ENCODE data around the gene WDR4. TPM values are rescaled to one million over a fixed set of nuclear protein-coding genes. Genes with fewer than 3 reads are reported as not detected.
A peak's percentile ranks its signal among the peaks of the same experiment; 100 is the strongest.

Gene WDR4, protein sequence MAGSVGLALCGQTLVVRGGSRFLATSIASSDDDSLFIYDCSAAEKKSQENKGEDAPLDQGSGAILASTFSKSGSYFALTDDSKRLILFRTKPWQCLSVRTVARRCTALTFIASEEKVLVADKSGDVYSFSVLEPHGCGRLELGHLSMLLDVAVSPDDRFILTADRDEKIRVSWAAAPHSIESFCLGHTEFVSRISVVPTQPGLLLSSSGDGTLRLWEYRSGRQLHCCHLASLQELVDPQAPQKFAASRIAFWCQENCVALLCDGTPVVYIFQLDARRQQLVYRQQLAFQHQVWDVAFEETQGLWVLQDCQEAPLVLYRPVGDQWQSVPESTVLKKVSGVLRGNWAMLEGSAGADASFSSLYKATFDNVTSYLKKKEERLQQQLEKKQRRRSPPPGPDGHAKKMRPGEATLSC
- total RNA-seq (2014; rRNA removed; shearing (Covaris generic)) (50.2 TPM in 2 replicates), polyA plus RNA-seq (2016; fragmentation: Nextera tagmentation; extraction: Ambion mirVana) (20.3 and 22.5 TPM in 2 replicates)
- long read RNA-seq, transcript WDR4-201 (12 exons, 1,471 nt): major isoform, 12 of 29 reads
- long read RNA-seq, transcript WDR4-202 (11 exons, 2,122 nt): minor isoform, 5 of 29 reads
- long read RNA-seq, partial matches to known transcripts: 1 of 29 reads
- long read RNA-seq, other reads (novel, unspliced or antisense): 11 of 29 reads

DNA sequence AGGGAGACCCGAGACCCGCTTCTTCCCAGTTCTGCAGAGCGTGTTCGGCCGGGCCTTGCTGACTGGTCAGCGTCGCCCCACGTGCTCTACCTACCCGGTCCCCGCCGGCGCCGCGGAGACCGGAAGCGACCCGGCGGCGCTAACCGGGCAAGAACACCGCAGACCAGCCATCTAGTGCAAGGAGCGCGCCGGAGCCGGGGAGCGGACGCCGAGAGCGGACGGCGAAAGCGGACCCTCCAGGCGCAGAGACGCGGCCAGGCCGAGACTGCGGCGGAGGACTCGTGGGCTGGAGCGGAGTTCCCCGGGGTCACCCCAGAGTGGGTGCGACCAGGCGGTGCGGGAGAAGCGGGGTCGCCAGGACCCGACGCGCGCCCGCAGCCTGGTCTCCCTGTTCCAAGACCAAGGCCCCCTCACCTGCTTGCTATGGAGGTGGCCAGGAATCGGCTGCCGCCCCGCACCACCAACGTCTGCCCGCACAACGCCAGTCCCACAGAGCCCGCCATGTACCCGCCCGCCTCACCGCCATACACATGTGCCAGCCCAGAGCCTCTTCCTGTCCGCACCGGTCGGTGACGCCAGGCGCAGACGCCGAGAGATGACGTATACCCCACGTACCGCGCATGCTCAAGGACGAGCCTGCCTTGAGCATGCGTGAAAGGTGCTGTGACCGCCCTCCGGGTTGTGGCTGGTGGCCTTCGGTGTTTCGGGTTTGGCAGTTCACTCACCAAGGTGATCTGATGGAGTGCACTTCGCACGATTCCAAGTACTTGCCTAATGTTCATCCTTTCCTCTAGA lies at the start of gene WDR4:
Gene WDR4, minus strand, starts transcription at position 547 of the 795 bp plus-strand sequence. Its CDS starts 44 bp downstream, at position 503.
- Histone ChIP-seq H3K27me3 (ENCODE audit: insufficient read depth) (no peaks in the 10 kb centered on the region), H4K20me1 (replicated peaks; ENCODE audit: insufficient read depth) (peaks cover 16% of the 10 kb centered on the region), H2AFZ (no peak within 1 kb of the TSS; the same call in 1 of the 2 replicates), H3K4me1 (ENCODE audit: insufficient read depth) (peaks cover 13% of the 10 kb centered on the region), H3K4me2 (peak within 1 kb of the TSS; percentile 90), H3K27ac (ENCODE audit: low read depth) (peak within 1 kb of the TSS; percentile 94), H3K9me2 (ENCODE audit: insufficient read depth) (no peaks in the 10 kb centered on the region), H3K36me3 (ENCODE audit: insufficient read depth) (peaks cover 19% of the 10 kb centered on the region), H3K79me2 (replicated peaks; ENCODE audit: insufficient read depth) (peaks cover 58% of the 10 kb centered on the region), H3F3A (replicated peaks; ENCODE audit: low read depth) (peaks cover 25% of the 10 kb centered on the region), H3K4me3 (peak within 1 kb of the TSS; percentile 89)
- peaks cover 50% of the 10 kb centered on the region for H3K36me3 Mint-ChIP-seq (ENCODE audit: low read depth)
- ATAC-seq: peak; percentile 95
- TF ChIP-seq EZH2 (IDR thresholded peaks at IDR 0.05; ENCODE audit: low read depth, unreplicated experiment) (no peak), NANOG (IDR thresholded peaks at IDR 0.05; ENCODE audit: borderline replicate concordance) (no peak), STAT1 (IDR thresholded peaks at IDR 0.05; ENCODE audit: unreplicated experiment) (no peak), CREB1 (CRISPR knock-in tag; IDR thresholded peaks at IDR 0.05; ENCODE audit: low read depth) (peak; percentile 99), JUNB (IDR thresholded peaks at IDR 0.05; ENCODE audit: unreplicated experiment) (no peak), EZH2phosphoT487 (IDR thresholded peaks at IDR 0.05; ENCODE audit: unreplicated experiment) (no peak), POLR2AphosphoS5 (IDR thresholded peaks at IDR 0.05; ENCODE audit: low read depth) (peak; percentile 95), ZNF114 (CRISPR knock-in tag; IDR thresholded peaks at IDR 0.05) (no peak)
- TF ChIP-seq, protein P1, sequence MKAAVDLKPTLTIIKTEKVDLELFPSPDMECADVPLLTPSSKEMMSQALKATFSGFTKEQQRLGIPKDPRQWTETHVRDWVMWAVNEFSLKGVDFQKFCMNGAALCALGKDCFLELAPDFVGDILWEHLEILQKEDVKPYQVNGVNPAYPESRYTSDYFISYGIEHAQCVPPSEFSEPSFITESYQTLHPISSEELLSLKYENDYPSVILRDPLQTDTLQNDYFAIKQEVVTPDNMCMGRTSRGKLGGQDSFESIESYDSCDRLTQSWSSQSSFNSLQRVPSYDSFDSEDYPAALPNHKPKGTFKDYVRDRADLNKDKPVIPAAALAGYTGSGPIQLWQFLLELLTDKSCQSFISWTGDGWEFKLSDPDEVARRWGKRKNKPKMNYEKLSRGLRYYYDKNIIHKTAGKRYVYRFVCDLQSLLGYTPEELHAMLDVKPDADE (IDR thresholded peaks at IDR 0.05): peak; percentile 78; the same call in 1 of the 2 replicates
- TF ChIP-seq, protein P2, sequence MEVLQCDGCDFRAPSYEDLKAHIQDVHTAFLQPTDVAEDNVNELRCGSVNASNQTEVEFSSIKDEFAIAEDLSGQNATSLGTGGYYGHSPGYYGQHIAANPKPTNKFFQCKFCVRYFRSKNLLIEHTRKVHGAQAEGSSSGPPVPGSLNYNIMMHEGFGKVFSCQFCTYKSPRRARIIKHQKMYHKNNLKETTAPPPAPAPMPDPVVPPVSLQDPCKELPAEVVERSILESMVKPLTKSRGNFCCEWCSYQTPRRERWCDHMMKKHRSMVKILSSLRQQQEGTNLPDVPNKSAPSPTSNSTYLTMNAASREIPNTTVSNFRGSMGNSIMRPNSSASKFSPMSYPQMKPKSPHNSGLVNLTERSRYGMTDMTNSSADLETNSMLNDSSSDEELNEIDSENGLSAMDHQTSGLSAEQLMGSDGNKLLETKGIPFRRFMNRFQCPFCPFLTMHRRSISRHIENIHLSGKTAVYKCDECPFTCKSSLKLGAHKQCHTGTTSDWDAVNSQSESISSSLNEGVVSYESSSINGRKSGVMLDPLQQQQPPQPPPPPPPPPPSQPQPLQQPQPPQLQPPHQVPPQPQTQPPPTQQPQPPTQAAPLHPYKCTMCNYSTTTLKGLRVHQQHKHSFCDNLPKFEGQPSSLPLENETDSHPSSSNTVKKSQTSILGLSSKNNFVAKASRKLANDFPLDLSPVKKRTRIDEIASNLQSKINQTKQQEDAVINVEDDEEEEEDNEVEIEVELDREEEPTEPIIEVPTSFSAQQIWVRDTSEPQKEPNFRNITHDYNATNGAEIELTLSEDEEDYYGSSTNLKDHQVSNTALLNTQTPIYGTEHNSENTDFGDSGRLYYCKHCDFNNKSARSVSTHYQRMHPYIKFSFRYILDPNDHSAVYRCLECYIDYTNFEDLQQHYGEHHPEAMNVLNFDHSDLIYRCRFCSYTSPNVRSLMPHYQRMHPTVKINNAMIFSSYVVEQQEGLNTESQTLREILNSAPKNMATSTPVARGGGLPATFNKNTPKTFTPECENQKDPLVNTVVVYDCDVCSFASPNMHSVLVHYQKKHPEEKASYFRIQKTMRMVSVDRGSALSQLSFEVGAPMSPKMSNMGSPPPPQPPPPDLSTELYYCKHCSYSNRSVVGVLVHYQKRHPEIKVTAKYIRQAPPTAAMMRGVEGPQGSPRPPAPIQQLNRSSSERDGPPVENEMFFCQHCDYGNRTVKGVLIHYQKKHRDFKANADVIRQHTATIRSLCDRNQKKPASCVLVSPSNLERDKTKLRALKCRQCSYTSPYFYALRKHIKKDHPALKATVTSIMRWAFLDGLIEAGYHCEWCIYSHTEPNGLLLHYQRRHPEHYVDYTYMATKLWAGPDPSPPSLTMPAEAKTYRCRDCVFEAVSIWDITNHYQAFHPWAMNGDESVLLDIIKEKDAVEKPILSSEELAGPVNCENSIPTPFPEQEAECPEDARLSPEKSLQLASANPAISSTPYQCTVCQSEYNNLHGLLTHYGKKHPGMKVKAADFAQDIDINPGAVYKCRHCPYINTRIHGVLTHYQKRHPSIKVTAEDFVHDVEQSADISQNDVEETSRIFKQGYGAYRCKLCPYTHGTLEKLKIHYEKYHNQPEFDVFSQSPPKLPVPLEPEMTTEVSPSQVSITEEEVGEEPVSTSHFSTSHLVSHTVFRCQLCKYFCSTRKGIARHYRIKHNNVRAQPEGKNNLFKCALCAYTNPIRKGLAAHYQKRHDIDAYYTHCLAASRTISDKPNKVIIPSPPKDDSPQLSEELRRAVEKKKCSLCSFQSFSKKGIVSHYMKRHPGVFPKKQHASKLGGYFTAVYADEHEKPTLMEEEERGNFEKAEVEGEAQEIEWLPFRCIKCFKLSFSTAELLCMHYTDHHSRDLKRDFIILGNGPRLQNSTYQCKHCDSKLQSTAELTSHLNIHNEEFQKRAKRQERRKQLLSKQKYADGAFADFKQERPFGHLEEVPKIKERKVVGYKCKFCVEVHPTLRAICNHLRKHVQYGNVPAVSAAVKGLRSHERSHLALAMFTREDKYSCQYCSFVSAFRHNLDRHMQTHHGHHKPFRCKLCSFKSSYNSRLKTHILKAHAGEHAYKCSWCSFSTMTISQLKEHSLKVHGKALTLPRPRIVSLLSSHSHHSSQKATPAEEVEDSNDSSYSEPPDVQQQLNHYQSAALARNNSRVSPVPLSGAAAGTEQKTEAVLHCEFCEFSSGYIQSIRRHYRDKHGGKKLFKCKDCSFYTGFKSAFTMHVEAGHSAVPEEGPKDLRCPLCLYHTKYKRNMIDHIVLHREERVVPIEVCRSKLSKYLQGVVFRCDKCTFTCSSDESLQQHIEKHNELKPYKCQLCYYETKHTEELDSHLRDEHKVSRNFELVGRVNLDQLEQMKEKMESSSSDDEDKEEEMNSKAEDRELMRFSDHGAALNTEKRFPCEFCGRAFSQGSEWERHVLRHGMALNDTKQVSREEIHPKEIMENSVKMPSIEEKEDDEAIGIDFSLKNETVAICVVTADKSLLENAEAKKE (CRISPR knock-in tag; IDR thresholded peaks at IDR 0.05): no peak
- TF ChIP-seq, protein P3, sequence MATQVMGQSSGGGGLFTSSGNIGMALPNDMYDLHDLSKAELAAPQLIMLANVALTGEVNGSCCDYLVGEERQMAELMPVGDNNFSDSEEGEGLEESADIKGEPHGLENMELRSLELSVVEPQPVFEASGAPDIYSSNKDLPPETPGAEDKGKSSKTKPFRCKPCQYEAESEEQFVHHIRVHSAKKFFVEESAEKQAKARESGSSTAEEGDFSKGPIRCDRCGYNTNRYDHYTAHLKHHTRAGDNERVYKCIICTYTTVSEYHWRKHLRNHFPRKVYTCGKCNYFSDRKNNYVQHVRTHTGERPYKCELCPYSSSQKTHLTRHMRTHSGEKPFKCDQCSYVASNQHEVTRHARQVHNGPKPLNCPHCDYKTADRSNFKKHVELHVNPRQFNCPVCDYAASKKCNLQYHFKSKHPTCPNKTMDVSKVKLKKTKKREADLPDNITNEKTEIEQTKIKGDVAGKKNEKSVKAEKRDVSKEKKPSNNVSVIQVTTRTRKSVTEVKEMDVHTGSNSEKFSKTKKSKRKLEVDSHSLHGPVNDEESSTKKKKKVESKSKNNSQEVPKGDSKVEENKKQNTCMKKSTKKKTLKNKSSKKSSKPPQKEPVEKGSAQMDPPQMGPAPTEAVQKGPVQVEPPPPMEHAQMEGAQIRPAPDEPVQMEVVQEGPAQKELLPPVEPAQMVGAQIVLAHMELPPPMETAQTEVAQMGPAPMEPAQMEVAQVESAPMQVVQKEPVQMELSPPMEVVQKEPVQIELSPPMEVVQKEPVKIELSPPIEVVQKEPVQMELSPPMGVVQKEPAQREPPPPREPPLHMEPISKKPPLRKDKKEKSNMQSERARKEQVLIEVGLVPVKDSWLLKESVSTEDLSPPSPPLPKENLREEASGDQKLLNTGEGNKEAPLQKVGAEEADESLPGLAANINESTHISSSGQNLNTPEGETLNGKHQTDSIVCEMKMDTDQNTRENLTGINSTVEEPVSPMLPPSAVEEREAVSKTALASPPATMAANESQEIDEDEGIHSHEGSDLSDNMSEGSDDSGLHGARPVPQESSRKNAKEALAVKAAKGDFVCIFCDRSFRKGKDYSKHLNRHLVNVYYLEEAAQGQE (IDR thresholded peaks at IDR 0.05; ENCODE audit: unreplicated experiment): no peak
- peak within 1 kb of the TSS; percentile 95 for H3K4me3 Mint-ChIP-seq
- H3K9me3 Mint-ChIP-seq: peaks cover 4% of the 10 kb centered on the region; the same call in 2 of the 3 replicates
- H3K27me3 Mint-ChIP-seq (ENCODE audit: insufficient read depth, low read depth, poor library complexity): peaks cover 16% of the 10 kb centered on the region
- H3K4me1 Mint-ChIP-seq: peaks cover 17% of the 10 kb centered on the region
- peak; percentile 98 for DNase-seq (ENCODE audit: low spot score)
- peak within 1 kb of the TSS; percentile 99 for H3K27ac Mint-ChIP-seq

Data from GM23338 (cell line).